ENCODE results near the gene ASRGL1.

The ASRGL1 gene

GRCh38 chr11:62392506-62392905, 55.3 kb downstream of the ASRGL1 start:
- DNase-seq (ENCODE audit: low read depth in 2 of 2, low spot score in 1 of 2), result no peak

GRCh38 chr11:62393061-62393611, 55.9 kb downstream of the ASRGL1 start:
- DNase-seq (ENCODE audit: low read depth in 2 of 2, low spot score in 1 of 2), result no peak

DNA sequence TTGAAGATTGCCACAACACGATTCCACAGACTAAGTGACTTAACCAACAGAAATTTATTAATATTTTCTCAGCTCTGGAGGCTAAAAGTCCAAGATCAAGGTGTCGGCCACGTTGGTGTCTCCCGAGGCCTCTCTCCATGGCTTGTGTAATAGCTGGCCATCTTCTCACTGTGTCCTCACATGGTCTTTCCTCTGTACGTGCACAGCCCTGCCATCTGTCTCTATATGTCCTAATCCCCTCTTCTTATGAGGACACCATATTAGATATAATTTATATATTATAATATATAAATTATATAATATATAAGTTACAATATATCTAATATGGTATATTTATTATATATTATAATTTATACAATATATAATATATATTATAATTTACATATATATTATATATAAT, 56.5 kb downstream of the ASRGL1 start:
- no peak for DNase-seq (ENCODE audit: low read depth in 2 of 2, low spot score in 1 of 2)

DNA sequence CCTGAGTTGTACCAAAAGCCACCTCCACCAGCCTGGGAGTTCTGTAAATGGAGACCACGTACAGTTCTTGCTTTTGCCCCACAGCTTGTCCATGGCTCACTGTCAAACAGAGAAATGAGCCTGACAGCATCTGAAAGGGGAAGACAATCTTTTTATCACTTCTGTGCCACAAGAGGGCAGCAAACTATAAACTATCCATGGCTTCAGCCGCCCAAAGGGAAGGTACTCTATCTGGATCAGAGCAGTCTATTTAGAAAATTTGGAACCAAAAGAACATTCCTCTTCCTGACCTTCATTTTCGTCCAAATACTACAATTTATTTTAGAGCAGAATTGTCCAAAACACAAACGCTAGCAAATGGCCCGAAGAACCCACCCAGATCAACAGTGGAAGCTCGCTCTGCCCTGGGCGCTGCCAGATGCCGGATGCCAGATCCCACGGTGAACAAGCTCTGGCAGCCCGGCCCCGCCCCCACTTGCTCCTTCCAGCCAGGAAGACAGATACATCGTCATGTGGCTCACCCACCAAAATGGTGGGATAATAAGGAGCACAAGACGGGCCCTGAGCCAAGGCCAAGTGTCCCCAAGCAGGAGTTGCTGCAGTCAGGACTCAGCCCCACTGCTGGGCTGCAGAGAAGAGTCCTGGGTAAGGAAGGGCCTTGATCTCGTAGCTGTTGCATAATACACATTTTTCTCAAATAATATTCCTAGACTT, 57.7 kb downstream of the ASRGL1 start:
- no peak for DNase-seq (ENCODE audit: low read depth in 2 of 2, low spot score in 1 of 2)

GRCh38 chr11:62395885-62396551, 58.8 kb downstream of the ASRGL1 start:
- DNase-seq (ENCODE audit: low read depth in 2 of 2, low spot score in 1 of 2), result no peak

GRCh38 chr11:62398011-62398994, 61.1 kb downstream of the ASRGL1 start:
- DNase-seq (ENCODE audit: low read depth in 2 of 2, low spot score in 1 of 2), result no peak

DNA sequence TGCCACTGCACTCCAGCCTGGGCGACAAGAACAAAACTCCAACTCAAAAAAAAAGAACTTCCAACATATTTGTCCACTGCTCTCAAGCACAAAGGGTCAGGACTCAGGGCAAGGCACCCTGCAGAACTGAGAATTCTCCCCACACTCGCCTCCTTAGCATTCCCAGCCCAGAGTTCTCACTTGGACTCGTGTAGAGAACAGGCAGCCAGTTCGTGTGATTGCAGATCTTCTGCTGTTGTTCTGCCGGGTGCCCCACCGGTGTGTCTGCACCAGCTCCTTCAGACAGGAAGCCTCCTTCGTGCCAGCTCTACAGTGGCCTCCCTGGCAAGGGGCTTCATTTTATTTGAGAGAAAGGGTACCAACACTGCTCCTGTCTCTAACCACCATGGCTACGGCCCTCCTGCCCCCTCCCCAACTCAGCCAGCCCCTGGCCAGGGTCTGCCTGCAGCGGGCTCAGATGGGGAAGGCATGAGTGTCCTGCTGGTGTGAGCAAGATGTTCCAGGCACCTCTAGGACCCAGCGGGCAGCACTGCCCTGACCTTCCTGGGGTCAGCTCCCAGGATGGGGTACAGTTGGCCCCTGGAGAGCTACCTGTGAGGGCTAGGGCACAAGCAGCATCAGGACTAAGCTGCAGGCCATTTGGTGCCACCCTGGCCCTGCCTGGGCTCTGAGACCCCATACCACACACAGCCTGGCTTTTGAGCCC, 62.1 kb downstream of the ASRGL1 start:
- DNase-seq (ENCODE audit: low read depth in 2 of 2, low spot score in 1 of 2), result no peak

- DNase-seq (ENCODE audit: low read depth in 2 of 2, low spot score in 1 of 2), result no peak
Measured at GRCh38 chr11:62399878-62400266, 62.6 kb downstream of the ASRGL1 start.

GRCh38 chr11:62400281-62400680, 63.0 kb downstream of the ASRGL1 start:
- no peak for DNase-seq (ENCODE audit: low read depth in 2 of 2, low spot score in 1 of 2)

DNA sequence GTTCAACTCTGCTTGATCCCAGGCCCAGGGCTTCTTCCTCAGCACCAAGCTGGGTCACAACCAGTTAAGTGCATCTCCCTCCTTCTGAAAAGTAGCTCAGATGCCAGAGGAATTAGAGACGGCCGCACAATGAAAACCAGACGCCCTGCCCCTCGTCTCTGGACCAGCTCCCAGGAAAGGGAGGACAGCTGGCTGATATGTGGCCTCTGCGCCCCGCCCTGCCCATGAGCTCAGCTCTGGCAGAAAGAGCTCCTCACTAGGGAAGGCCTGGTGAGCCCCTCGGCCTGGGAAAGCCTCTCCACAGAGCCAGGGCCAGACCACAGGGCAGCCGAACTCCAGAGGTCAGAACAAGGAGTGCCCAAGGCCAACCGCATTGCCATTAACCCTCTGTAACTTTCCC, 63.5 kb downstream of the ASRGL1 start:
- DNase-seq (ENCODE audit: low read depth in 2 of 2, low spot score in 1 of 2), result no peak

GRCh38 chr11:62401356-62401755, 64.1 kb downstream of the ASRGL1 start:
- no peak for DNase-seq (ENCODE audit: low read depth in 2 of 2, low spot score in 1 of 2)

GRCh38 chr11:62401811-62402210, 64.6 kb downstream of the ASRGL1 start:
- DNase-seq (ENCODE audit: low read depth in 2 of 2, low spot score in 1 of 2), result no peak

GRCh38 chr11:62402226-62402959, 65.1 kb downstream of the ASRGL1 start:
- DNase-seq (ENCODE audit: low read depth in 2 of 2, low spot score in 1 of 2), result peak in 1 of 2 donors; percentile 22

- DNase-seq (ENCODE audit: low read depth in 2 of 2, low spot score in 1 of 2), result no peak
Measured at GRCh38 chr11:62402960-62403730, 65.9 kb downstream of the ASRGL1 start.

- DNase-seq (ENCODE audit: low read depth in 2 of 2, low spot score in 1 of 2), result no peak
Measured at GRCh38 chr11:62404435-62404834, 67.2 kb downstream of the ASRGL1 start.

- DNase-seq (ENCODE audit: low read depth in 2 of 2, low spot score in 1 of 2), result no peak
Measured at GRCh38 chr11:62404901-62405300, 67.7 kb downstream of the ASRGL1 start.

GRCh38 chr11:62406034-62406433, 68.8 kb downstream of the ASRGL1 start:
- no peak for DNase-seq (ENCODE audit: low read depth in 2 of 2, low spot score in 1 of 2)

GRCh38 chr11:62409831-62410230, 72.6 kb downstream of the ASRGL1 start:
- no peak for DNase-seq (ENCODE audit: low read depth in 2 of 2, low spot score in 1 of 2)

DNA sequence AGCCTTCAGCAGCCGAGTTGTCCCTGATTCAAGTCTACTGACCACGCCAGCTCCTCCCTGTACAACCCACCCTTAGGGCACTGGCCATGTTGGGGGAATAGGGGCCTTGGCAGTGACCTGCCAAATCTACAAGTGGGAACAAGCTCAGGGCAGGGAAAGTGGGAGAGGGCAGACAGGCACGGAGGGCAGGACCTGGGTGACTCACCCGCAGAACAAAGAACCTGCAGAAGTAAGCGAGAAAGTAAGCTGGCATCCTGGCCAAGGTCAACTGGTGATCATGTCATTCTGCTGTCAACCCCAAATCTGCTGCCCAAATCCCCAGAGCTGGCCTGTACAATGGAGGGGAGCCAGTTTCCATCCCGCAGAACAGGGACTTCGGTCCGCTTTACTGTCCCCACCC, 73.7 kb downstream of the ASRGL1 start:
- no peak for DNase-seq (ENCODE audit: low read depth in 2 of 2, low spot score in 1 of 2)

All from stimulated activated CD8-positive, alpha-beta memory T cell treated with anti-CD3 and anti-CD28 coated beads, Interleukin-4, amount 100 ng/mL, for 1 hour (primary cell).